ENCODE results near the gene TRAF2. TPM values are rescaled to one million over a fixed set of nuclear protein-coding genes. Genes with fewer than 3 reads are reported as not detected.

Gene TRAF2
- total RNA-seq, 1 donor from 2014 or later: 21.7 TPM

GRCh38 chr9:136845465-136846260, 40.7 kb upstream of the TRAF2 start:
- no peak for TF ChIP-seq CTCF (IDR thresholded peaks at IDR 0.05; ENCODE audit: unreplicated experiment)
- H3K27ac Mint-ChIP-seq (ENCODE audit: unreplicated experiment): no peak overlapping the region
- H3K4me3 Mint-ChIP-seq (ENCODE audit: unreplicated experiment): no peak overlapping the region
- H3K4me1 Mint-ChIP-seq (ENCODE audit: unreplicated experiment): no peaks in the 10 kb centered on the region
- H3K36me3 Mint-ChIP-seq (ENCODE audit: low read depth, unreplicated experiment): no peaks in the 10 kb centered on the region
- peaks cover 6% of the 10 kb centered on the region for H3K27me3 Mint-ChIP-seq (ENCODE audit: unreplicated experiment)
- H3K9me3 Mint-ChIP-seq (ENCODE audit: unreplicated experiment): no peaks in the 10 kb centered on the region
- no peak for DNase-seq (ENCODE audit: low spot score)

GRCh38 chr9:136846376-136847087, 39.8 kb upstream of the TRAF2 start:
- no peaks in the 10 kb centered on the region for H3K4me1 Mint-ChIP-seq (ENCODE audit: unreplicated experiment)
- no peaks in the 10 kb centered on the region for H3K9me3 Mint-ChIP-seq (ENCODE audit: unreplicated experiment)
- no peak for TF ChIP-seq CTCF (IDR thresholded peaks at IDR 0.05; ENCODE audit: unreplicated experiment)
- no peak for DNase-seq (ENCODE audit: low spot score)
- no peak overlapping the region for H3K4me3 Mint-ChIP-seq (ENCODE audit: unreplicated experiment)
- H3K36me3 Mint-ChIP-seq (ENCODE audit: low read depth, unreplicated experiment): no peaks in the 10 kb centered on the region
- peaks cover 6% of the 10 kb centered on the region for H3K27me3 Mint-ChIP-seq (ENCODE audit: unreplicated experiment)
- no peak overlapping the region for H3K27ac Mint-ChIP-seq (ENCODE audit: unreplicated experiment)

- no peak for TF ChIP-seq CTCF (IDR thresholded peaks at IDR 0.05; ENCODE audit: unreplicated experiment)
- no peaks in the 10 kb centered on the region for H3K36me3 Mint-ChIP-seq (ENCODE audit: low read depth, unreplicated experiment)
- peak overlapping the region; percentile 92 for H3K4me3 Mint-ChIP-seq (ENCODE audit: unreplicated experiment)
- H3K9me3 Mint-ChIP-seq (ENCODE audit: unreplicated experiment): no peaks in the 10 kb centered on the region
- peak overlapping the region; percentile 42 for H3K27ac Mint-ChIP-seq (ENCODE audit: unreplicated experiment)
- H3K4me1 Mint-ChIP-seq (ENCODE audit: unreplicated experiment): no peaks in the 10 kb centered on the region
- DNase-seq (ENCODE audit: low spot score): peak; percentile 59
- peaks cover 8% of the 10 kb centered on the region for H3K27me3 Mint-ChIP-seq (ENCODE audit: unreplicated experiment)
These were observed 39.1 kb upstream of the TRAF2 start for GRCh38 chr9:136847088-136847825.

- H3K4me1 Mint-ChIP-seq (ENCODE audit: unreplicated experiment): no peaks in the 10 kb centered on the region
- peak overlapping the region; percentile 42 for H3K27ac Mint-ChIP-seq (ENCODE audit: unreplicated experiment)
- no peaks in the 10 kb centered on the region for H3K36me3 Mint-ChIP-seq (ENCODE audit: low read depth, unreplicated experiment)
- no peaks in the 10 kb centered on the region for H3K9me3 Mint-ChIP-seq (ENCODE audit: unreplicated experiment)
- H3K27me3 Mint-ChIP-seq (ENCODE audit: unreplicated experiment): peaks cover 8% of the 10 kb centered on the region
- DNase-seq (ENCODE audit: low spot score): peak; percentile 72
- H3K4me3 Mint-ChIP-seq (ENCODE audit: unreplicated experiment): peak overlapping the region; percentile 92
- TF ChIP-seq CTCF (IDR thresholded peaks at IDR 0.05; ENCODE audit: unreplicated experiment): no peak
These were observed 38.4 kb upstream of the TRAF2 start for GRCh38 chr9:136847826-136848392.
